ENCODE measurements around the gene NFATC2. TPM values are rescaled to one million over a fixed set of nuclear protein-coding genes. Genes with fewer than 3 reads are reported as not detected.

Gene NFATC2
- polyA plus RNA-seq, 1 donor from 2014 or later: not detected

GRCh38 chr20:51532577-51533191 is 9.8 kb downstream of the NFATC2 start:
- Histone ChIP-seq H3K27ac (ENCODE audit: low read length) (no peak overlapping the region), H3K27me3 (ENCODE audit: insufficient read depth, low read depth, low read length) (no peaks in the 10 kb centered on the region), H3K36me3 (ENCODE audit: insufficient read depth, low read length) (no peaks in the 10 kb centered on the region), H2AFZ (ENCODE audit: low read depth, low read length) (no peak overlapping the region), H3K9me2 (ENCODE audit: insufficient read depth, low read length) (no peaks in the 10 kb centered on the region), H3K4me3 (ENCODE audit: low read length) (no peak overlapping the region), H3K9me3 (ENCODE audit: low read length) (peaks cover 3% of the 10 kb centered on the region), H3K9ac (ENCODE audit: low read length) (no peak overlapping the region), H3K4me2 (ENCODE audit: low read length) (no peak overlapping the region), H4K20me1 (ENCODE audit: insufficient read depth) (no peaks in the 10 kb centered on the region), H3F3A (ENCODE audit: insufficient read depth, low read length, poor library complexity, severe bottlenecking) (no peaks in the 10 kb centered on the region), H3K79me2 (replicated peaks; ENCODE audit: insufficient read depth, low read length) (no peaks in the 10 kb centered on the region)
- TF ChIP-seq SMC3 (conservative IDR thresholded peaks at IDR 0.05; ENCODE audit: poor library complexity) (no peak), RAD21 (conservative IDR thresholded peaks at IDR 0.05) (no peak), MXI1 (conservative IDR thresholded peaks at IDR 0.05; ENCODE audit: poor library complexity, severe bottlenecking) (no peak), TAF1 (IDR thresholded peaks at IDR 0.05; ENCODE audit: low read depth) (no peak), EP300 (conservative IDR thresholded peaks at IDR 0.05; ENCODE audit: poor library complexity, severe bottlenecking) (no peak), EZH2 (IDR thresholded peaks at IDR 0.05; ENCODE audit: borderline replicate concordance, insufficient read depth, low read length, poor library complexity, severe bottlenecking) (no peak), CTCF (IDR thresholded peaks at IDR 0.05; ENCODE audit: poor library complexity, severe bottlenecking) (no peak), REST (IDR thresholded peaks at IDR 0.05; ENCODE audit: borderline replicate concordance) (no peak), POLR2AphosphoS5 (IDR thresholded peaks at IDR 0.05) (no peak)

- H4K20me1 ChIP-seq (ENCODE audit: insufficient read depth): no peaks in the 10 kb centered on the region
- no peak overlapping the region for H2AFZ ChIP-seq (ENCODE audit: low read depth, low read length)
- no peak overlapping the region for H3K9ac ChIP-seq (ENCODE audit: low read length)
- H3K9me3 ChIP-seq (ENCODE audit: low read length): no peaks in the 10 kb centered on the region
- H3K36me3 ChIP-seq (ENCODE audit: insufficient read depth, low read length): no peaks in the 10 kb centered on the region
- H3K9me2 ChIP-seq (ENCODE audit: insufficient read depth, low read length): no peaks in the 10 kb centered on the region
- no peaks in the 10 kb centered on the region for H3K79me2 ChIP-seq (replicated peaks; ENCODE audit: insufficient read depth, low read length)
- H3K27ac ChIP-seq (ENCODE audit: low read length): no peak overlapping the region
- H3F3A ChIP-seq (ENCODE audit: insufficient read depth, low read length, poor library complexity, severe bottlenecking): no peaks in the 10 kb centered on the region
- no peaks in the 10 kb centered on the region for H3K27me3 ChIP-seq (ENCODE audit: insufficient read depth, low read depth, low read length)
- no peak overlapping the region for H3K4me2 ChIP-seq (ENCODE audit: low read length)
- no peak overlapping the region for H3K4me3 ChIP-seq (ENCODE audit: low read length)
- TF ChIP-seq REST (IDR thresholded peaks at IDR 0.05; ENCODE audit: borderline replicate concordance) (no peak), CTCF (IDR thresholded peaks at IDR 0.05; ENCODE audit: poor library complexity, severe bottlenecking) (no peak), EZH2 (IDR thresholded peaks at IDR 0.05; ENCODE audit: borderline replicate concordance, insufficient read depth, low read length, poor library complexity, severe bottlenecking) (no peak), TAF1 (IDR thresholded peaks at IDR 0.05; ENCODE audit: low read depth) (no peak), RAD21 (conservative IDR thresholded peaks at IDR 0.05) (no peak), POLR2AphosphoS5 (IDR thresholded peaks at IDR 0.05) (no peak), SMC3 (conservative IDR thresholded peaks at IDR 0.05; ENCODE audit: poor library complexity) (no peak), EP300 (conservative IDR thresholded peaks at IDR 0.05; ENCODE audit: poor library complexity, severe bottlenecking) (no peak), MXI1 (conservative IDR thresholded peaks at IDR 0.05; ENCODE audit: poor library complexity, severe bottlenecking) (no peak)
Measured at GRCh38 chr20:51531712-51532456, 10.6 kb downstream of the NFATC2 start.
